GM03348 (cell line): Measurements from ENCODE around the gene MYH6.
"Not testable (repeated sequence)": the region's sequence is repeated elsewhere in the genome, so short reads cannot be mapped to it uniquely, and the experiment has no call there.

Experiments used
- DNase-seq: peaks from one replicate; pipeline ENCODE4 v3.0.0; 2012; ENCODE audit warnings: low spot score

Gene MYH6

DNA sequence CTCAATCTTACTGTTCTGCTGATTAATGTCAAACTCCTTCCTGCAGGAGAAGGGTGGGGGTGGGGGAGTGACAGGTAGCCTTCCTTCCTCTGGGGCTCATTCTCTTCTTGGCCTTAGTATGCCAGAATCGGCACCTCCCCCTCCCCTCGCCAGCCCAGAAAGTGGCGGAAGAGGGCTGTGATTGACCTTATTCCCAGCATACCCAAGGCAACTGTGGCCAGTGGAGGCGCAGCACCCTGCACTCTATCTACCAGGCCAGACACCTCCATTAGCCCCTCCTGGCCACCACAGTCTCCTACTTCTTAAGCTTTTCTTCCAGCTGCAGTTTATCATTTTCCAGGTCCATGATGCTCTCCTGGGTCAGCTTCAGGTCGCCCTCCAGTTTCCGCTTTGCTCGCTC, 15.5 kb downstream of the MYH6 start:
- no peak for DNase-seq

DNA sequence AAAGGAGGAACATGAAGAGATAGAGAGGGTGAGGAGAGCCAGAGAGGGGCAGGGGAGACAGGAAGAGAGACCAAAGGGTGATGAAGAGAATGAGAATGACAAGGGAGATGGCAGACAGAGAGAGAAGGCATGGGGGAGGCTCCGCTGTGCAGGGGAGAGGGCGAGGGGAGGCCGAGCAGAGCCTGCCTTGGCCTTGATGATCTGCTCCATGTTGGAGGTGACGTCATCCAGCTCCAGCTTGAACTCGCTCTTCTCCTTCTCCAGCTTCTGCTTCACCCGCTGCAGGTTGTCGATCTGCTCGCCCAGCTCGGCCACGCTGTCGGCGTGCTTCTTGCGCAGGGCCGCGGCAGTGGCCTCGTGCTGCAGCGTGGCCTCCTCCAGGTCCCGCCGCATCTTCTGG, 18.2 kb downstream of the MYH6 start:
- not testable (repeated sequence) for DNase-seq

GRCh38 chr14:23389396-23389795, 18.7 kb downstream of the MYH6 start:
- DNase-seq = no peak

DNA sequence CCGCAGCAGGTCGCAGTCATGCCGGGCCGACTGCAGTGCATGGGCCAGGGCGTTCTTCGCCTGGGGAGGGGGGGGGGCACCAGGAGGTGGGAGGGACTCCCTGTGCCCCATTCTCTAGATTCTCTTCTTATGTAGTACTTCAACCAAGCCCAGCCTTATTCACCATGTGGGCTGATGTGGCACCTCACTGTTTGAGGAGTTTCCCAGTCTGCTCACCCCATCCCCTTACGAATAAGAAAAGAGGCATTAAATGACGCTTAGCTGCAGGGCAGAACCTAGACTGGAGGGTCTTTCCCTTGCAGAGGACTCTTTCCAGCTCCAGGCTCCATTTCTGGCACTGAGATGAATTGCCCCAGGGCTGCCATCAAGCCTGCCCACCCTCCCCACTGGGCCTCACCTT, 19.1 kb downstream of the MYH6 start:
- DNase-seq = no peak

DNA sequence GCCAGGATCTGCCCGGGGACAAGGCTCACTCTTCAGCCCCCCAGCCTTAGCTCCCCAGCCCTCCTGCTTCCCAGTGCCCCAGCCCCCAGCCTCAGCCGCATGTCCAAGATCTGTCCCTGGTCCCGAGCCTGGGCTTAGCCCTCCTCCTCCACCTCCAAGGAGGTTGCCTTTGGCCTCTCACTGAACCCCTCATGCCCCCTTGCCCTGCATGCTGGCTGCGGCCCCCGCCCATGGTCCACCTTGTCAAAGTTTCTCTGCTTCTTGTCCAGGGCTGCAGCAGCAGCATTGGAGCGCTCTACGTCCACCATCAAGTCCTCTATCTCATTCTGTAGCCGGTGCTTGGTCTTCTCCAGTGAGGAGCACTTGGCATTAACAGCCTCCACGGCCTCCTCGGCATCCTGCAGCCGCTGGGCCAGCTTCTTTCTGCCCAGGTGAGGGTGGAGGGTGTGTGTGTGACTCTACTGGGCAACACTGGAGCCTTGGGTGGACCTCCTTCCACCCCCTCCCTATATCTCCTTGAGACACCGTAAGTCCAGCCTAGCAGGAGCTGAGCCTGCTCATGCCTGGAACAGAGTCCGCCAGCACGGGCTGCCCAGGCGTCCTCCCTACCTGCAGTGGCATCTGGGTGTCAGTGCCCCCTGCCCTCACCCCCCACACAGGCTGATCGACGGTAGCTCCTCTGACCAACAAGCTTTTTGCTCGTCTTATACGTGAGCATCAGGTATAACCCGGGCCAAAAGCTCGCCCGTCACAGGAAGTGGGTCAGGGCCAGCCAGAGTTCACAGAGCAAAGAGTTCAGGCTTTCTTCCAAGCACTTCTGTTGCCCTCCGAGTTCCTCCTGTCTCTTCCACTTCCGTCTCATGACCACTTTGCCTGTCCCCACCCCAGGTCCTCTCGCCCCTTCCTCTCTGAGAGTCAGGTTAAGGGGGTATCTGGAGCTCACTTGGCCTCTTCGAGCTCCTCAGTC, 19.9 kb downstream of the MYH6 start:
- DNase-seq = no peak

GRCh38 chr14:23386999-23387398, 21.1 kb downstream of the MYH6 start:
- DNase-seq = no peak

DNA sequence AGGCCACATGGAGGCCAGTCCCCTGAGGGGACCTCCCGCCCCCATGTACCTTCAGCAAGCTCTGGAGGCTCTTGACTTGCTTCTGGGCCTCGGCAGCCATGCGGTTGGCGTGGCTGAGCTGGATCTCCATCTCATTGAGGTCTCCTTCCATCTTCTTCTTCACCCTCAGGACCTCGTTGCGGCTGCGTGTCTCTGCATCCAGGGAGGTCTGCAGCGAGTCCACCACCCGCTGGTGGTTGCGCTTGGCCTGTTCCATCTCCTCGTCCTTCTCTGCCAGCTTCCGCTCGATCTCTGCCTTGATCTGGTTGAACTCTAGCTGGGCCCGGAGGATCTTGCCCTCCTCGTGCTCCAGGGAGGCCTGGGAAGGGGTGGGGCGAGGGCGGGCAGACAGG, 21.8 kb downstream of the MYH6 start:
- DNase-seq = not testable (repeated sequence)

DNA sequence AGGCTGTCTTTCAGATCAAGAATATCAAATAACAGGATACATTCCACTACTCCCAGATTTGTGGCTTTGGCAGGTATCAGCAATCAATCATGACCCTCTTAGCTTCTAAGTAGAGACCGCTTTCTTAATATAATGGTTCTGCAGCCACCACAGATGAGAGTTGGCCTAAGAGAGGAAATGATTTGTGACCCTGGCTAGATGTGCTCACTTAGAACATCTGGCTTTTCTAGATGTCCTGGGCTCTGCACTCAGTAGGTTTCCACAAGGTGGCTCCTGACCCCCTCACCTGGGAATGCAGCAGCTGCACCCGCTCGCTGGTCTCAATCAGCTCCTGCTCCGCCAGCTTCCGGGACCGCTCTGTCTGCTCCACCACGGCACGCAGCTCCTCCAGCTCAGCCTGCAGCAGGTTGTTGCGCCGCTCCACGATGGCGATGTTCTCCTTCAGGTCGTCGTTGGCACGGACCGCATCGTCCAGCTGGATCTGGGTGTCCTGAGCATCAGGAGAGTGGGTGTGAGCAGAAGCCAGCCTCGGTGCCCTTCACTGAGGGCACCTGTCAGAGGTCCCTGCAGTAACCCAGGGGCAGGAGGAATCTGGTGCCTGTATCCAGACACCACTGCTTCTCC, 22.3 kb downstream of the MYH6 start:
- no peak for DNase-seq

DNA sequence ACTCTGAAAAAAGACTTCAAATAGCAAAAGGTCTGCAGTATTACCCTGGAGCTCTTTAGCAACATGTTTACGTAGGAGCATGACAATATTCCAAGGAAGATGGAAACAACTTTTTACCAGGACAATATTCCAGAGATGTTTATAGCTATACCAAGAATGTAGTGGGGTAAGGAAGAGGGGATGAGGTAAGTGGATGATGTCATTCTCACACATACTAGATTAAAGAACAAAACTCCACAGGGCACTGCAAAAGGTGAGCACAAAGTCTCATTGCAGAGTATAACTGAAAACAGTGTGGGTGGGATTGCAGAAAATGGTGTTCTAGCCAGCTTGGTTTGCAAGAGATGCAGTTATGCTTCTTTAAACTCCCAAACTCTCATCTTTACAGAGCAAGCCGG, 22.8 kb downstream of the MYH6 start:
- no peak for DNase-seq

GRCh38 chr14:23384364-23385080, 23.6 kb downstream of the MYH6 start:
- DNase-seq = no peak

GRCh38 chr14:23382731-23383440, 25.2 kb downstream of the MYH6 start:
- no peak for DNase-seq

GRCh38 chr14:23382276-23382675, 25.8 kb downstream of the MYH6 start:
- no peak for DNase-seq

DNA sequence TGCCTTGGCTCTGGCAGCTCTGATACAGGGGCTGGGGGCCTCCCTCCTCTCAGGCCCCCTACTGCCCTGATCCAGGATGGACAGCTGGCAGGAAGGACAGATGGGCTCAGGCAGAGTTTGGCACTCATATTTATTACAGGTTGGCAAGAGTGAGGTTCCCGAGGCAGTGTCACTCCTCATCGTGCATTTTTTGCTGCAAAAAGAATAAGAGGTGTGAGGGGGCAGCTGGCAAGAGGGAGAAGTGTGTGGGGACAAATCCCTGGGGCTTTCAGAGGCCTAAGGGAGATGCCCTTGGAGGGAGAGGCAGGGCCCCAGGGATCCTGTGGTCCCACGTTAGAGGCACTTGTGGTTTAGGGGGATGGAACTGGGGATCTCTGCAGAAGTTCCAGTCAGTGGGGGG, 26.2 kb downstream of the MYH6 start:
- no peak for DNase-seq

- no peak for DNase-seq
Observed at GRCh38 chr14:23380976-23381375, 27.1 kb downstream of the MYH6 start.

GRCh38 chr14:23380197-23380914, 27.7 kb downstream of the MYH6 start:
- no peak for DNase-seq

DNA sequence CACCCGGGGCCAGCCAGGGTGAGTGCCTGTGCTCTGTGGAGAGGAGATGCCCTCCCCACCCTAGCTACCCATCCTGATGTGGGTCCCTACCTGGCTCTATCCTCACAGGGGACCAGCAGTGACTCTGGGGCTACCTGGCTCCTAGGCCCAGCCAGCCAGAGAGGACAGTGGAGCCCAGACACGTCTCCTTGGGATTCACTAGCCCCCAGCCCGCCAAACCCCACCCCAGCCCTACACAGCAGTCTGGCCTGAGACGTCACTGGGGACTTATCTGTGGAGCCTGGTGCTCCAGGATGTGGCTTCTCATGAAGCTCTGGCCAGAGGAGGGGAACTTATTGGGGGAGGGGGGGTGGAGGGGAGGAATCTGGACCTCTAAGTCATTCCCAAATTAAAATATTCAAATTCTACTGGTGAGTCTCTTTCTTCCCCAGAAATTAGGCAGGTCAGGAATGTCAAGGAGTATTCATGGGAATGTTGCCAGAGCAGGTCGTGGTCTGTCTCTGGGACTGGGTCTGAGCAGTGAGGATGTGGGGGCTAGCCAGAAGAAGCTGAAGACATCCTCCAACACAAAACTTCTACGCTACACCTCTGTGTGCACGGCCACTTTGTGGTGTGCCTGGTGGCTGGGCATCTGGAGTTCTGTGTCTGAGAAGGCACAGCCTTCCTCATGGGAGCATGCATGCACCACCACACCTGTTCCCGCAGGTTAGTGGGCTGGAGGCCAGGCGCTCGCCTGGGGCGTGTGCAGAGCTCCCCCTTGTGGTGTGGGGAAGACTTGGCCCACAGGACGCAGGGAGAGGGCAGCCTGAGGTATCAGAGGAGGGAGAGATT, 28.5 kb downstream of the MYH6 start:
- peak; percentile 83 for DNase-seq

DNA sequence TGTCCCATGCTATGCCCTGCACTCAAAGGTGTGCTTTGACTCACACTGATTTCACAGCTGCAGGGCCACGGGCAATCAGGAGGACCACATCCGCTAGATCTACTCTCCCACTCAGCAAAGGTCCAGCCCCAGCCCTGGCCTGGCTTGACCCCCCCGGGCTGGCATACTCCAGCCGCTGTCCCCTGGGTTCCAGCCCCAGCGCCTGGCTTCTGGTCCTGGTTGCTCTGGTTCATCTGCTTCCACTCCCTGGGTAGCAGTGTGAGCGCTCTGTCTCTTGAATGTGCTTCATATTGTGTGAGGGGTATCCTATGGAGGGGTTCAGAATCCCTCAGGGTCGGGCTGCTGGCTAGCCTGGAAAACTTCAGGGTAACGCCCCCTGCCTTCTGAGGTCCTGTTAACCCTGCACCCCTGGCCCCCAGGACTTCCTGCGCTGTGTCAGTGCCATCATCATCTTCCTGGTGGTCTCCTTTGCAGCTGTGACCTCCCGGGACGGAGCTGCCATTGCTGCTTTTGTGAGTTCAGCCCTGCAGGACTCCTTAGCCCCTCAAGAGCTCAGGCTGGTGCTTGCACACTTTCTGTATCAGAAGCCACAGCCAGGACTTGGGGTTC, 29.4 kb downstream of the MYH6 start:
- DNase-seq = no peak

- no peak for DNase-seq
Observed at GRCh38 chr14:23377573-23378563, 30.2 kb downstream of the MYH6 start.

- no peak for DNase-seq
Observed at GRCh38 chr14:23377198-23377550, 30.9 kb downstream of the MYH6 start.
